Neural progenitor cell (in vitro differentiated cells): Measurements from ENCODE around the gene COIL. TPM values are rescaled to one million over a fixed set of nuclear protein-coding genes. Genes with fewer than 3 reads are reported as not detected.

Experiments used
- DNase-seq: peaks from one replicate; pipeline ENCODE4 v3.0.0-alpha.2; 2016; ENCODE audit warnings: low spot score
- H2AFZ ChIP-seq: fragments of 200-600 bp; sonication (generic); replicated peaks from 2 replicates; pipeline ENCODE4 v1.6.1; 2016; ENCODE audit warnings: antibody characterized with exemption
- H3F3A ChIP-seq: fragments of 200-600 bp; sonication (generic); 2 replicates; pipeline ENCODE4 v1.6.1; 2016; ENCODE audit warnings: antibody characterized with exemption, low read depth
- H3K27ac ChIP-seq: fragments of 200-600 bp; sonication (generic); 2 replicates; pipeline ENCODE4 v1.5.1; 2016; ENCODE audit warnings: mild to moderate bottlenecking
- H3K27me3 ChIP-seq: fragments of 200-600 bp; sonication (generic); 2 replicates; pipeline ENCODE4 v1.6.1; 2016; ENCODE audit warnings: mild to moderate bottlenecking, moderate library complexity
- H3K36me3 ChIP-seq: fragments of 200-600 bp; sonication (generic); 2 replicates; pipeline ENCODE4 v1.5.1; 2016
- H3K4me1 ChIP-seq: fragments of 200-600 bp; sonication (generic); 2 replicates; pipeline ENCODE4 v1.6.1; 2016; ENCODE audit warnings: mixed run types
- H3K4me2 ChIP-seq: fragments of 200-600 bp; sonication (generic); 2 replicates; pipeline ENCODE4 v1.6.1; 2016
- H3K4me3 ChIP-seq: fragments of 200-600 bp; sonication (generic); 2 replicates; pipeline ENCODE4 v1.5.1; 2016
- H3K79me2 ChIP-seq: fragments of 200-600 bp; sonication (generic); 2 replicates; pipeline ENCODE4 v1.6.1; 2016; ENCODE audit warnings: low read depth
- H3K9ac ChIP-seq: fragments of 200-600 bp; sonication (generic); 2 replicates; pipeline ENCODE4 v1.6.1; 2016
- H3K9me3 ChIP-seq: fragments of 200-600 bp; sonication (generic); 2 replicates; pipeline ENCODE4 v1.5.1; 2016; ENCODE audit warnings: low read depth
- H4K20me1 ChIP-seq: fragments of 200-600 bp; sonication (generic); 2 replicates; pipeline ENCODE4 v1.6.1; 2016; ENCODE audit warnings: low read depth
- H3K27ac Mint-ChIP-seq: 3 replicates; pipeline ENCODE4 v1.8.0; 2021; ENCODE audit warnings: mixed read lengths
- H3K27me3 Mint-ChIP-seq: 2 replicates; pipeline ENCODE4 v1.8.0; 2022; ENCODE audit warnings: low read depth, mild to moderate bottlenecking, inconsistent platforms, moderate library complexity, mixed read lengths; ENCODE audit not compliant: insufficient read depth
- H3K36me3 Mint-ChIP-seq: 3 replicates; pipeline ENCODE4 v1.8.0; 2021; ENCODE audit warnings: mixed read lengths
- H3K4me1 Mint-ChIP-seq: 3 replicates; pipeline ENCODE4 v1.8.0; 2021; ENCODE audit warnings: mixed read lengths
- H3K4me3 Mint-ChIP-seq: 3 replicates; pipeline ENCODE4 v1.8.0; 2021; ENCODE audit warnings: mild to moderate bottlenecking, moderate library complexity, mixed read lengths
- H3K9me3 Mint-ChIP-seq: 3 replicates; pipeline ENCODE4 v1.8.0; 2020; ENCODE audit warnings: mixed read lengths
- CTCF ChIP-seq: fragments of 200-600 bp; sonication (generic); IDR thresholded peaks from 2 replicates; pipeline ENCODE4 v1.5.1; 2017; ENCODE audit warnings: antibody characterized with exemption, mild to moderate bottlenecking
- EZH2 ChIP-seq: fragments of 200-600 bp; sonication (generic); IDR thresholded peaks from 2 replicates; pipeline ENCODE4 v1.6.1; 2017; ENCODE audit warnings: antibody characterized with exemption, mild to moderate bottlenecking, moderate library complexity
- EZH2phosphoT487 ChIP-seq: fragments of 200-600 bp; sonication (generic); IDR thresholded peaks from 2 replicates; pipeline ENCODE4 v1.6.1; 2017; ENCODE audit warnings: antibody characterized with exemption
- total RNA-seq: library from RNA; depleted of rRNA; stranded (reverse); fragments of >200 nt; gene quantifications from 2 replicates; pipeline ENCODE4 v1.2.3, GENCODE V29; 2015; ENCODE audit warnings: low replicate concordance

The COIL gene
- total RNA-seq, 1 donor from 2014 or later = 40.0 TPM

DNA sequence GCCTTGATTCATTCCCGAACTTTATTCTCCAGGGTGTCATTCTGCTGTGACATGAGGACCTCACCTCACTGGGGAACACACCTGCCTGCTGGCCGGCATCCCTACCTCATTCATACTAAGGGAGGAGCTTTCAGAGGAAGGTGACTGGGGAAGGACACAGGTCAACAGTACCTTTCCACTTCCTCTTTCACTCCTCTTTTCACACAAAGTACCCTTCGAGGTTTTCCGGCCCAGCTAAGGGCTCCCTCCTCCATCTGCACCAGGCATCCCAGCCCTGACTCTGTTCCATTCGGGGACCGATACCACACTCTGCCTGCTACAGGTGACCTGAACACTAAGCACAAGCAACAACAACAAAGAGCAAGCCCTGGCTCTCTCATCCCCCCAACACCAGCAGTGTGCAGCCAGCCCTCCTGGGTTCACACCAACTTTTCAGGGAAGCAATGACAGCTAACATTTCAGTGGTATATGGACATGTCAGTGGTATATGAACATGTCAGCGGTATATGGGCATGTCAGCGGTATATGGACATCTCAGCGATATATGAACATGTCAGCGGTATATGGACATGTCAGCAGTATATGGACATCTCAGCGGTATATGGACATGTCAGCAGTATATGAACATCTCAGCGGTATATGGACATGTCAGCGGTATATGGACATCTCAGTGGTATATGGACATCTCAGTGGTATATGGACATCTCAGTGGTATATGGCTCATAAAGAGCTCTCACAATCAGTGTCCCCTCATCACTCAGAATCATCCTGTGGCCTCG lies 63.0 kb downstream of the COIL start:
- no peaks in the 10 kb centered on the region for H3K27me3 ChIP-seq
- H3K4me3 Mint-ChIP-seq = no peak overlapping the region
- no peak for TF ChIP-seq EZH2
- TF ChIP-seq CTCF = no peak
- TF ChIP-seq EZH2phosphoT487 = no peak
- H3K4me1 ChIP-seq = no peaks in the 10 kb centered on the region
- H3K36me3 ChIP-seq = no peaks in the 10 kb centered on the region
- H3K9ac ChIP-seq = no peak overlapping the region
- H3K9me3 Mint-ChIP-seq = no peaks in the 10 kb centered on the region
- no peaks in the 10 kb centered on the region for H3K79me2 ChIP-seq
- no peak overlapping the region for H3K27ac ChIP-seq
- H4K20me1 ChIP-seq = no peaks in the 10 kb centered on the region
- no peaks in the 10 kb centered on the region for H3F3A ChIP-seq
- H2AFZ ChIP-seq = no peak overlapping the region
- no peak for DNase-seq
- H3K27me3 Mint-ChIP-seq = peaks cover 4% of the 10 kb centered on the region
- no peak overlapping the region for H3K27ac Mint-ChIP-seq
- no peak overlapping the region for H3K4me3 ChIP-seq
- H3K36me3 Mint-ChIP-seq = peaks cover 24% of the 10 kb centered on the region
- no peak overlapping the region for H3K4me2 ChIP-seq
- H3K9me3 ChIP-seq = no peaks in the 10 kb centered on the region
- H3K4me1 Mint-ChIP-seq = peaks cover 30% of the 10 kb centered on the region

- peaks cover 30% of the 10 kb centered on the region for H3K4me1 Mint-ChIP-seq
- no peak overlapping the region for H2AFZ ChIP-seq
- no peak overlapping the region for H3K4me3 Mint-ChIP-seq
- no peak overlapping the region for H3K27ac ChIP-seq
- no peak for DNase-seq
- no peaks in the 10 kb centered on the region for H3K79me2 ChIP-seq
- H3K36me3 Mint-ChIP-seq = peaks cover 26% of the 10 kb centered on the region
- no peaks in the 10 kb centered on the region for H3K9me3 Mint-ChIP-seq
- H3F3A ChIP-seq = no peaks in the 10 kb centered on the region
- H3K4me3 ChIP-seq = no peak overlapping the region
- H3K36me3 ChIP-seq = no peaks in the 10 kb centered on the region
- no peak overlapping the region for H3K27ac Mint-ChIP-seq
- no peak overlapping the region for H3K9ac ChIP-seq
- no peaks in the 10 kb centered on the region for H3K9me3 ChIP-seq
- H4K20me1 ChIP-seq = no peaks in the 10 kb centered on the region
- no peaks in the 10 kb centered on the region for H3K27me3 ChIP-seq
- no peak overlapping the region for H3K4me2 ChIP-seq
- peaks cover 4% of the 10 kb centered on the region for H3K27me3 Mint-ChIP-seq
- no peak for TF ChIP-seq CTCF
- no peak for TF ChIP-seq EZH2
- no peak for TF ChIP-seq EZH2phosphoT487
- H3K4me1 ChIP-seq = no peaks in the 10 kb centered on the region
Observed at GRCh38 chr17:56896968-56897359, 63.9 kb downstream of the COIL start.

DNA sequence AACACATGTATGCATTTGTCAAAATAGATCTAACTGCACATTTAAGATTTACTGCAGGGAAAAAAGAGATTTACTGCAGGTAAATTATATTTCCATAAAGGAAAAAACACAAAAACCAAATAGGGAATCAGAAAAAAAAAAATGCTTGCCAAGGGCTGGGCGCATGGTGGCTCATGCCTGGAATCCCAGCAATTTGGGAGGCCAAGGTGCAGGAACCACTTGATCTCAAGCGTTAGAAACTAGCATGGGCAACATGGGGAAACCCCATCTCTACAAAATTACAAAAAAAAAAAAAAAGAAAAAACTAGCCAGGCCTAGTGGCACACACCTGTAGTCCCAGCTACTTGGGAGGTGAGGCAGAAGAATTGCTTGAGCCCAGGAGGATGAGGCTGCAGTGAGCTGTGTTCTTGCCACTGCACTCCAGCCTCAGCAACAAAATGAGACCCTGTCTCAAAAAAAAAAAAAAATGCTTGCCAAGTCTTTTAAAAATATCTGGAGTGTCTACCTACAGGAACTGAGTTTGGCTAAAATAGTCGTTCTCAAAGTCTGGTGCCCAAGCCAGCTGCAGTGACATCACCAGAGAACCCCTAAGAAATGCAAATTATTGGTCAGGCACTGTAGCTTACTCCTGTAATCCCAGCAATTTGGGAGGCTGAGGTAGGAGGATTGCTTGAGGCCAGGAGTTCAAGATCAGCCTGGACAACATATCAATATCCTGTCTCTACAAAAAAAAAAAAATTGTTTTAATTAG lies 64.5 kb downstream of the COIL start:
- no peak overlapping the region for H3K4me3 Mint-ChIP-seq
- Histone ChIP-seq H3K9ac (no peak overlapping the region), H4K20me1 (no peaks in the 10 kb centered on the region), H3K4me2 (no peak overlapping the region), H3K4me1 (no peaks in the 10 kb centered on the region), H3K36me3 (no peaks in the 10 kb centered on the region), H3K79me2 (no peaks in the 10 kb centered on the region), H3F3A (no peaks in the 10 kb centered on the region), H3K27ac (no peak overlapping the region), H3K9me3 (no peaks in the 10 kb centered on the region), H3K4me3 (no peak overlapping the region), H2AFZ (no peak overlapping the region), H3K27me3 (no peaks in the 10 kb centered on the region)
- H3K27ac Mint-ChIP-seq = no peak overlapping the region
- peaks cover 30% of the 10 kb centered on the region for H3K4me1 Mint-ChIP-seq
- peaks cover 26% of the 10 kb centered on the region for H3K36me3 Mint-ChIP-seq
- H3K9me3 Mint-ChIP-seq = no peaks in the 10 kb centered on the region
- peaks cover 4% of the 10 kb centered on the region for H3K27me3 Mint-ChIP-seq
- no peak for DNase-seq
- TF ChIP-seq EZH2phosphoT487 (no peak), EZH2 (no peak), CTCF (no peak)
